Neural cell (in vitro differentiated cells): ENCODE results near the gene MPPED1. TPM values are rescaled to one million over a fixed set of nuclear protein-coding genes. Genes with fewer than 3 reads are reported as not detected.

ENCODE experiments used
- H2AFZ ChIP-seq: fragments of 200-600, 300-800 bp; sonication (generic), shearing (Covaris generic); 2 replicates; pipeline ENCODE4 v1.6.0; 2014; ENCODE audit warnings: low read depth, mild to moderate bottlenecking, antibody characterized with exemption, low read length, moderate library complexity
- H3F3A ChIP-seq: fragments of 200-600 bp; shearing (Covaris generic); 2 replicates; pipeline ENCODE4 v1.6.1; 2016; ENCODE audit warnings: mild to moderate bottlenecking, moderate library complexity, mixed read lengths, antibody characterized with exemption, low read length; ENCODE audit not compliant: insufficient read depth, poor library complexity, severe bottlenecking
- H3K27ac ChIP-seq: fragments of 200-600, 300-800 bp; sonication (generic), shearing (Covaris generic); 2 replicates; pipeline ENCODE4 v1.5.1; 2014; ENCODE audit warnings: mild to moderate bottlenecking, low read length, moderate library complexity
- H3K27me3 ChIP-seq: fragments of 300-800, 200-600 bp; sonication (generic), shearing (Covaris generic); 2 replicates; pipeline ENCODE4 v1.6.0; 2014; ENCODE audit warnings: mild to moderate bottlenecking, low read depth, low read length, moderate library complexity; ENCODE audit not compliant: insufficient read depth
- H3K36me3 ChIP-seq: fragments of 300-800, 200-600 bp; sonication (generic), shearing (Covaris generic); 2 replicates; pipeline ENCODE4 v1.5.1; 2014; ENCODE audit warnings: mild to moderate bottlenecking, antibody characterized with exemption, low read length, moderate library complexity; ENCODE audit not compliant: insufficient read depth
- H3K4me2 ChIP-seq: fragments of 300-800, 200-600 bp; sonication (generic), shearing (Covaris generic); 2 replicates; pipeline ENCODE4 v1.6.0; 2014; ENCODE audit warnings: mild to moderate bottlenecking, low read length
- H3K4me3 ChIP-seq: fragments of 300-800, 200-600 bp; sonication (generic), shearing (Covaris generic); 2 replicates; pipeline ENCODE4 v1.5.1; 2014; ENCODE audit warnings: mild to moderate bottlenecking, low read length, moderate library complexity
- H3K79me2 ChIP-seq: fragments of 200-600 bp; shearing (Covaris generic); replicated peaks from 2 replicates; pipeline ENCODE4 v1.6.0; 2014; ENCODE audit warnings: mild to moderate bottlenecking, low read length, moderate library complexity; ENCODE audit not compliant: insufficient read depth
- H3K9ac ChIP-seq: fragments of 300-800, 200-600 bp; sonication (generic), shearing (Covaris generic); 2 replicates; pipeline ENCODE4 v1.6.1; 2016; ENCODE audit warnings: mild to moderate bottlenecking, low read length, mixed read lengths
- H3K9me2 ChIP-seq: fragments of 200-600 bp; shearing (Covaris generic); 2 replicates; pipeline ENCODE4 v1.6.1; 2016; ENCODE audit warnings: mild to moderate bottlenecking, low read length, mixed read lengths; ENCODE audit not compliant: insufficient read depth
- H3K9me3 ChIP-seq: fragments of 200-600, 300-800 bp; sonication (generic), shearing (Covaris generic); 2 replicates; pipeline ENCODE4 v1.6.1; 2016; ENCODE audit warnings: mild to moderate bottlenecking, mixed run types, low read length, moderate library complexity, mixed read lengths
- H4K20me1 ChIP-seq: fragments of 200-600 bp; shearing (Covaris generic); 2 replicates; pipeline ENCODE4 v1.6.1; 2016; ENCODE audit warnings: mild to moderate bottlenecking, mixed run types; ENCODE audit not compliant: insufficient read depth
- CTCF ChIP-seq: fragments of 450-650 bp; IDR thresholded peaks from 2 replicates; pipeline ENCODE4 v1.5.1; 2014; ENCODE audit warnings: antibody characterized with exemption, mild to moderate bottlenecking, moderate library complexity; ENCODE audit not compliant: poor library complexity, severe bottlenecking
- EP300 ChIP-seq: fragments of 450-650 bp; conservative IDR thresholded peaks from 2 replicates; pipeline ENCODE4 v1.6.1; 2014; ENCODE audit warnings: antibody characterized with exemption, mild to moderate bottlenecking, moderate library complexity; ENCODE audit not compliant: poor library complexity, severe bottlenecking
- EZH2 ChIP-seq: fragments of 200-600, 300-800 bp; shearing (Covaris generic), sonication (generic); IDR thresholded peaks from 2 replicates; pipeline ENCODE4 v1.6.1; 2014; ENCODE audit warnings: antibody characterized with exemption, low read length, borderline replicate concordance, mild to moderate bottlenecking; ENCODE audit not compliant: insufficient read depth, poor library complexity, severe bottlenecking
- MXI1 ChIP-seq: fragments of 450-650 bp; conservative IDR thresholded peaks from 2 replicates; pipeline ENCODE4 v1.6.1; 2014; ENCODE audit warnings: antibody characterized with exemption, mild to moderate bottlenecking; ENCODE audit not compliant: poor library complexity, severe bottlenecking
- POLR2AphosphoS5 ChIP-seq: IDR thresholded peaks from 2 replicates; pipeline ENCODE4 v1.6.1; 2012
- RAD21 ChIP-seq: fragments of 450-650 bp; conservative IDR thresholded peaks from 2 replicates; pipeline ENCODE4 v1.6.1; 2014; ENCODE audit warnings: antibody characterized with exemption, mild to moderate bottlenecking, moderate library complexity
- SMC3 ChIP-seq: fragments of 450-650 bp; conservative IDR thresholded peaks from 2 replicates; pipeline ENCODE4 v1.6.1; 2014; ENCODE audit warnings: antibody characterized with exemption, mild to moderate bottlenecking, moderate library complexity; ENCODE audit not compliant: poor library complexity
- TAF1 ChIP-seq: IDR thresholded peaks from 2 replicates; pipeline ENCODE4 v1.6.1; 2012; ENCODE audit warnings: low read depth
- polyA plus RNA-seq: library from polyadenylated mRNA; depleted of rRNA; stranded (reverse); fragments of >200 nt; gene quantifications from 2 replicates; pipeline ENCODE4 v1.2.3, GENCODE V29; 2014
- TF ChIP-seq, protein P1 (sequence below): IDR thresholded peaks from 2 replicates; pipeline ENCODE4 v1.6.1; 2012; ENCODE audit warnings: borderline replicate concordance

The MPPED1 gene
- polyA plus RNA-seq, 1 donor from 2014 or later = 33.4 TPM

- Histone ChIP-seq H3K9me3 (no peaks in the 10 kb centered on the region), H3K4me2 (no peak overlapping the region), H2AFZ (no peak overlapping the region), H3K9me2 (no peaks in the 10 kb centered on the region), H3K9ac (no peak overlapping the region), H3K79me2 (no peaks in the 10 kb centered on the region), H3K27me3 (no peaks in the 10 kb centered on the region), H3K36me3 (no peaks in the 10 kb centered on the region), H3F3A (no peaks in the 10 kb centered on the region), H4K20me1 (no peaks in the 10 kb centered on the region), H3K27ac (no peak overlapping the region), H3K4me3 (no peak overlapping the region)
- no peak for TF ChIP-seq CTCF
- TF ChIP-seq EP300 = no peak
- TF ChIP-seq MXI1 = no peak
These were observed 41.8 kb upstream of the MPPED1 start for GRCh38 chr22:43370036-43370435.

DNA sequence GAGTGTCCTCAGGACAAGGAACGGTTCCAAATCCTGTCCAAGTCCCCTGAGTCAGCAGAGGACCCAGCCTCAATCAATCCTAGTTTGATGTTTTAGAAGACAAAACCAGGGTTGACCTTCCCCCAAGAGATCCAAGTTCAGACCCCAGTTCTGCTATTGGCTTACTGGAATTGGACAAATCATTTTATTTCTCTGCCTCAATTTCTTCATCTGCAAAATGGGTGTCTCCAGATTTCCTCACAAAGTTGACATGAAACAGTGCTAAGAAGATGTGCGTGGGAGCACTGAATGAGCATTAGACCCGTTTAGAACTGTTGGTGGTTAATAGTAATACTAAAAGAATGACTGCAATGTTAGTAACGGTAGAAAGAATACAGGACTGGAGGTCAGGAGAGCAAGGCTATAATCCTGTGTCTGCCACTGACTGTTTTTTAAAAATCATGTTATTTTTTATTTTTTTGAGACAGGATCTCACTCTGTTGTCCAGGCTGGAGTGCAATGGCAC, 35.8 kb upstream of the MPPED1 start:
- Histone ChIP-seq H4K20me1 (no peaks in the 10 kb centered on the region), H3K27me3 (no peaks in the 10 kb centered on the region), H3K4me3 (no peak overlapping the region), H3K9me3 (no peaks in the 10 kb centered on the region), H3K36me3 (no peaks in the 10 kb centered on the region), H3F3A (no peaks in the 10 kb centered on the region), H3K9ac (no peak overlapping the region), H3K27ac (no peak overlapping the region), H2AFZ (no peak overlapping the region), H3K4me2 (no peak overlapping the region), H3K79me2 (no peaks in the 10 kb centered on the region), H3K9me2 (no peaks in the 10 kb centered on the region)
- TF ChIP-seq POLR2AphosphoS5 = no peak
- no peak for TF ChIP-seq CTCF
- TF ChIP-seq RAD21 = no peak
- no peak for TF ChIP-seq EZH2
- TF ChIP-seq TAF1 = no peak
- TF ChIP-seq, protein P1, sequence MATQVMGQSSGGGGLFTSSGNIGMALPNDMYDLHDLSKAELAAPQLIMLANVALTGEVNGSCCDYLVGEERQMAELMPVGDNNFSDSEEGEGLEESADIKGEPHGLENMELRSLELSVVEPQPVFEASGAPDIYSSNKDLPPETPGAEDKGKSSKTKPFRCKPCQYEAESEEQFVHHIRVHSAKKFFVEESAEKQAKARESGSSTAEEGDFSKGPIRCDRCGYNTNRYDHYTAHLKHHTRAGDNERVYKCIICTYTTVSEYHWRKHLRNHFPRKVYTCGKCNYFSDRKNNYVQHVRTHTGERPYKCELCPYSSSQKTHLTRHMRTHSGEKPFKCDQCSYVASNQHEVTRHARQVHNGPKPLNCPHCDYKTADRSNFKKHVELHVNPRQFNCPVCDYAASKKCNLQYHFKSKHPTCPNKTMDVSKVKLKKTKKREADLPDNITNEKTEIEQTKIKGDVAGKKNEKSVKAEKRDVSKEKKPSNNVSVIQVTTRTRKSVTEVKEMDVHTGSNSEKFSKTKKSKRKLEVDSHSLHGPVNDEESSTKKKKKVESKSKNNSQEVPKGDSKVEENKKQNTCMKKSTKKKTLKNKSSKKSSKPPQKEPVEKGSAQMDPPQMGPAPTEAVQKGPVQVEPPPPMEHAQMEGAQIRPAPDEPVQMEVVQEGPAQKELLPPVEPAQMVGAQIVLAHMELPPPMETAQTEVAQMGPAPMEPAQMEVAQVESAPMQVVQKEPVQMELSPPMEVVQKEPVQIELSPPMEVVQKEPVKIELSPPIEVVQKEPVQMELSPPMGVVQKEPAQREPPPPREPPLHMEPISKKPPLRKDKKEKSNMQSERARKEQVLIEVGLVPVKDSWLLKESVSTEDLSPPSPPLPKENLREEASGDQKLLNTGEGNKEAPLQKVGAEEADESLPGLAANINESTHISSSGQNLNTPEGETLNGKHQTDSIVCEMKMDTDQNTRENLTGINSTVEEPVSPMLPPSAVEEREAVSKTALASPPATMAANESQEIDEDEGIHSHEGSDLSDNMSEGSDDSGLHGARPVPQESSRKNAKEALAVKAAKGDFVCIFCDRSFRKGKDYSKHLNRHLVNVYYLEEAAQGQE = no peak
- TF ChIP-seq EP300 = no peak
- TF ChIP-seq SMC3 = no peak
- no peak for TF ChIP-seq MXI1
